Panc1 (cell line): ENCODE data around the gene SYTL3. TPM values are rescaled to one million over a fixed set of nuclear protein-coding genes. Genes with fewer than 3 reads are reported as not detected.

Source experiments
- ATAC-seq: fragments of 200-7000 bp; cut with Tn5 transposase; 2 replicates; pipeline ENCODE4 v1.9.1; 2020; ENCODE audit warnings: mild to moderate bottlenecking, moderate library complexity
- BruUV-seq: library from RNA; stranded (reverse); fragments of 400-500 nt; replicated peaks from 2 replicates; lab custom pipeline; 2021; lab: Mats Ljungman, UMichigan
- CTCF ChIA-PET: fragments of 300-600 bp; sonication (Branson Sonifier 250); formaldehyde crosslinking; loops from one replicate; lab custom pipeline; 2022; ENCODE audit warnings: antibody characterized with exemption; lab: Charles Lee
- POLR2A ChIA-PET: fragments of 300-600 bp; sonication (Branson Sonifier 250); formaldehyde crosslinking; loops from one replicate; lab custom pipeline; 2022; ENCODE audit warnings: antibody characterized with exemption; lab: Charles Lee
- DNase-seq: peaks from one replicate; pipeline ENCODE4 v3.0.0-alpha.2; 2010; ENCODE audit warnings: low read depth, low spot score
- H3K27ac ChIP-seq: 2 replicates; pipeline ENCODE4 v1.5.1; 2011; ENCODE audit warnings: mild to moderate bottlenecking, low read length, inconsistent platforms
- H3K27me3 ChIP-seq: fragments of 200-500 bp; sonication (Bioruptor generic); 2 replicates; pipeline ENCODE4 v1.6.0; 2014; ENCODE audit warnings: low read length, inconsistent platforms; ENCODE audit not compliant: control insufficient read depth, insufficient read depth
- H3K36me3 ChIP-seq: fragments of 200-500 bp; sonication (Bioruptor generic); 2 replicates; pipeline ENCODE4 v1.5.1; 2014; ENCODE audit warnings: inconsistent platforms, mild to moderate bottlenecking, low read length, moderate library complexity; ENCODE audit not compliant: control insufficient read depth, insufficient read depth
- H3K4me1 ChIP-seq: 2 replicates; pipeline ENCODE4 v1.5.1; 2011; ENCODE audit warnings: inconsistent platforms, mild to moderate bottlenecking, low read length, moderate library complexity; ENCODE audit not compliant: control insufficient read depth, insufficient read depth
- H3K4me3 ChIP-seq, 2 experiments: 2 replicates each; pipeline ENCODE4 v1.5.1; 2011 to 2012; ENCODE audit warnings: low read depth in 2 of 2, low read length in 2 of 2, mild to moderate bottlenecking in 2 of 2, inconsistent platforms in 1 of 2, moderate library complexity in 1 of 2
- H3K9me3 ChIP-seq: fragments of 200-500 bp; sonication (Bioruptor generic); 2 replicates; pipeline ENCODE4 v1.5.1; 2014; ENCODE audit warnings: low read depth, mild to moderate bottlenecking, inconsistent platforms, low read length, moderate library complexity; ENCODE audit not compliant: control insufficient read depth, insufficient read depth
- POLR2AphosphoS5 ChIP-seq: IDR thresholded peaks from 2 replicates; pipeline ENCODE4 v1.6.1; 2012; ENCODE audit warnings: mild to moderate bottlenecking, low read depth, low read length, moderate library complexity
- SIN3A ChIP-seq: IDR thresholded peaks from 2 replicates; pipeline ENCODE4 v1.6.1; 2012; ENCODE audit warnings: low read depth, mild to moderate bottlenecking, low read length, moderate library complexity, borderline replicate concordance; ENCODE audit not compliant: insufficient read depth
- TCF7L2 ChIP-seq: IDR thresholded peaks from 2 replicates; pipeline ENCODE4 v1.6.1; 2011; ENCODE audit warnings: mild to moderate bottlenecking, low read depth, low read length, inconsistent platforms
- in situ Hi-C: cut with HindIII; loops from 2 replicates; pipeline ENCODE4 v1.10.0; 2016; ENCODE audit warnings: low sequenced_read_pairs, low pct_unique_long_range_greater_than_20kb
- intact Hi-C: fragments of 100-400 bp; cut with micrococcal nuclease; formaldehyde crosslinking; loops from one replicate; pipeline ENCODE4 v1.10.0; 2022; ENCODE audit not compliant: unreplicated experiment
- total RNA-seq: library from RNA; stranded (reverse); gene quantifications from one replicate; pipeline ENCODE4 v1.2.1, GENCODE V29; 2021; ENCODE audit not compliant: unreplicated experiment
- TF ChIP-seq, protein P1 (sequence below), 2 experiments: IDR thresholded peaks; 2 replicates each; pipeline ENCODE4 v1.6.1; 2011 to 2012; ENCODE audit warnings: low read depth in 2 of 2, control low read depth in 1 of 2, low read length in 1 of 2, mild to moderate bottlenecking in 1 of 2, moderate library complexity in 1 of 2; ENCODE audit not compliant: insufficient read depth in 1 of 2
- TF ChIP-seq, protein P2 (sequence below): fragments of 450-650 bp; IDR thresholded peaks from 2 replicates; pipeline ENCODE4 v1.5.1; 2017; ENCODE audit warnings: mild to moderate bottlenecking

The SYTL3 gene
- total RNA-seq, 1 experiment from 2014 or later, result 1.4 TPM

DNA sequence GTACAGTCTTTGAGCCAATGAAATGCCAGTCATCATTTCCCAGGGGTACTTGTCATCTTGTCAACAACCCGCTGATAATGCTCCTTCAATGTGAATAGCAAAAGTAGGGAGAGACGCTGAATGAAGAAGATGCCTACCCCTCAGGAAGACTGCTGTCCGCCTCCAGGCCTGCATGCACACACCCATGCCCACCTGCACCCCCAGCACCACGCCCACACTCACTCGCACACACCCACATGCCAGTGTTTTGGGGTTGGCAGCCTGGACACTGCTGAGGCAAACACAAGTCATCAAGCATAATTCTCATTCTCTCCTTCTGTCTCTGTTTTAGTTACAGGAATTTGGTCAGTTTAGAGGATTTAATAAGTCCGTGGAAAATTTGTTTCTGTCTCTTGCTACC lies 63.6 kb downstream of the SYTL3 start:
- CTCF ChIA-PET, result no interaction called here
- intact Hi-C loops (loop anchor here (10.0 kb wide), 1 partner anchor 421 kb away; no protein-coding TSS in a partner anchor), in situ Hi-C loops (no loop called here)
- Histone ChIP-seq H3K36me3 (no peaks in the 10 kb centered on the region), H3K4me3 (no peak overlapping the region), H3K9me3 (no peaks in the 10 kb centered on the region), H3K27me3 (no peaks in the 10 kb centered on the region), H3K4me1 (no peaks in the 10 kb centered on the region), H3K27ac (no peak overlapping the region)
- ATAC-seq (no peak), DNase-seq (no peak)
- POLR2A ChIA-PET, result no interaction called here
- TF ChIP-seq, protein P1, sequence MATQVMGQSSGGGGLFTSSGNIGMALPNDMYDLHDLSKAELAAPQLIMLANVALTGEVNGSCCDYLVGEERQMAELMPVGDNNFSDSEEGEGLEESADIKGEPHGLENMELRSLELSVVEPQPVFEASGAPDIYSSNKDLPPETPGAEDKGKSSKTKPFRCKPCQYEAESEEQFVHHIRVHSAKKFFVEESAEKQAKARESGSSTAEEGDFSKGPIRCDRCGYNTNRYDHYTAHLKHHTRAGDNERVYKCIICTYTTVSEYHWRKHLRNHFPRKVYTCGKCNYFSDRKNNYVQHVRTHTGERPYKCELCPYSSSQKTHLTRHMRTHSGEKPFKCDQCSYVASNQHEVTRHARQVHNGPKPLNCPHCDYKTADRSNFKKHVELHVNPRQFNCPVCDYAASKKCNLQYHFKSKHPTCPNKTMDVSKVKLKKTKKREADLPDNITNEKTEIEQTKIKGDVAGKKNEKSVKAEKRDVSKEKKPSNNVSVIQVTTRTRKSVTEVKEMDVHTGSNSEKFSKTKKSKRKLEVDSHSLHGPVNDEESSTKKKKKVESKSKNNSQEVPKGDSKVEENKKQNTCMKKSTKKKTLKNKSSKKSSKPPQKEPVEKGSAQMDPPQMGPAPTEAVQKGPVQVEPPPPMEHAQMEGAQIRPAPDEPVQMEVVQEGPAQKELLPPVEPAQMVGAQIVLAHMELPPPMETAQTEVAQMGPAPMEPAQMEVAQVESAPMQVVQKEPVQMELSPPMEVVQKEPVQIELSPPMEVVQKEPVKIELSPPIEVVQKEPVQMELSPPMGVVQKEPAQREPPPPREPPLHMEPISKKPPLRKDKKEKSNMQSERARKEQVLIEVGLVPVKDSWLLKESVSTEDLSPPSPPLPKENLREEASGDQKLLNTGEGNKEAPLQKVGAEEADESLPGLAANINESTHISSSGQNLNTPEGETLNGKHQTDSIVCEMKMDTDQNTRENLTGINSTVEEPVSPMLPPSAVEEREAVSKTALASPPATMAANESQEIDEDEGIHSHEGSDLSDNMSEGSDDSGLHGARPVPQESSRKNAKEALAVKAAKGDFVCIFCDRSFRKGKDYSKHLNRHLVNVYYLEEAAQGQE (IDR thresholded peaks at IDR 0.05; ENCODE audit: insufficient read depth in 1 of 2, low read depth in 2 of 2, low read length in 1 of 2), result no peak
- no peak for TF ChIP-seq TCF7L2
- TF ChIP-seq, protein P2, sequence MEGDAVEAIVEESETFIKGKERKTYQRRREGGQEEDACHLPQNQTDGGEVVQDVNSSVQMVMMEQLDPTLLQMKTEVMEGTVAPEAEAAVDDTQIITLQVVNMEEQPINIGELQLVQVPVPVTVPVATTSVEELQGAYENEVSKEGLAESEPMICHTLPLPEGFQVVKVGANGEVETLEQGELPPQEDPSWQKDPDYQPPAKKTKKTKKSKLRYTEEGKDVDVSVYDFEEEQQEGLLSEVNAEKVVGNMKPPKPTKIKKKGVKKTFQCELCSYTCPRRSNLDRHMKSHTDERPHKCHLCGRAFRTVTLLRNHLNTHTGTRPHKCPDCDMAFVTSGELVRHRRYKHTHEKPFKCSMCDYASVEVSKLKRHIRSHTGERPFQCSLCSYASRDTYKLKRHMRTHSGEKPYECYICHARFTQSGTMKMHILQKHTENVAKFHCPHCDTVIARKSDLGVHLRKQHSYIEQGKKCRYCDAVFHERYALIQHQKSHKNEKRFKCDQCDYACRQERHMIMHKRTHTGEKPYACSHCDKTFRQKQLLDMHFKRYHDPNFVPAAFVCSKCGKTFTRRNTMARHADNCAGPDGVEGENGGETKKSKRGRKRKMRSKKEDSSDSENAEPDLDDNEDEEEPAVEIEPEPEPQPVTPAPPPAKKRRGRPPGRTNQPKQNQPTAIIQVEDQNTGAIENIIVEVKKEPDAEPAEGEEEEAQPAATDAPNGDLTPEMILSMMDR, result no peak
- no peak for TF ChIP-seq SIN3A
- TF ChIP-seq POLR2AphosphoS5, result no peak
- BruUV-seq, result no TSS peak

DNA sequence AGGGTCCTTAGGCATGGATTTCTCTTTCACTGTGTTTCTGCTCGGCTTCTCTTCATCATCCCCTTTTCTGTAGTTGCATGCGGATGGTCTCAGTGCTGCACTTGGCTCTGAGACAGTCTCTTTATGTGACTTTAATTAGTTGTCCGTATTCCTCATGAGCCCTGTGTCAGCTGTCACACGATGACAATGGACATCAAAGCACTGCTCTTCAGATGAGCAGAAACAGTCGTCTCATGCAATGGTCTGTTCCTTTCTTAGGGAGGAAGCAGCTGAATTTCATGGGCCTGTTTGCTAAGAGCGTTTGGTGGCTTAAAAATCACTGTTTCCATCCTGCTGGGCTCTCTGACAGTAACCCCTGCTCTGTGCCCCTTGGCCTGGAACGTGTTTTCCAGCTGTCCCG lies 64.9 kb downstream of the SYTL3 start:
- ATAC-seq, result no peak
- POLR2A ChIA-PET, result no interaction called here
- H3K4me3 ChIP-seq, result no peak overlapping the region
- H3K9me3 ChIP-seq, result no peaks in the 10 kb centered on the region
- no peaks in the 10 kb centered on the region for H3K27me3 ChIP-seq
- H3K36me3 ChIP-seq, result no peaks in the 10 kb centered on the region
- BruUV-seq, result no TSS peak
- no peak overlapping the region for H3K27ac ChIP-seq
- CTCF ChIA-PET, result no interaction called here
- TF ChIP-seq, protein P1 (IDR thresholded peaks at IDR 0.05; ENCODE audit: insufficient read depth in 1 of 2, low read depth in 2 of 2, low read length in 1 of 2), result no peak
- TF ChIP-seq, protein P2, result no peak
- TF ChIP-seq POLR2AphosphoS5 (no peak), SIN3A (no peak)
- no peaks in the 10 kb centered on the region for H3K4me1 ChIP-seq
- in situ Hi-C loops, result no loop called here
- intact Hi-C loops, result loop anchor here (10.0 kb wide), 1 partner anchor 420 kb away; no protein-coding TSS in a partner anchor
- no peak for DNase-seq
